ENCODE results near the gene ZBTB24. TPM values are rescaled to one million over a fixed set of nuclear protein-coding genes. Genes with fewer than 3 reads are reported as not detected.
"Not testable (repeated sequence)": the region's sequence is repeated elsewhere in the genome, so short reads cannot be mapped to it uniquely, and the experiment has no call there.

The ZBTB24 gene
- total RNA-seq, 1 donor from 2014 or later: 25.4 TPM

DNA sequence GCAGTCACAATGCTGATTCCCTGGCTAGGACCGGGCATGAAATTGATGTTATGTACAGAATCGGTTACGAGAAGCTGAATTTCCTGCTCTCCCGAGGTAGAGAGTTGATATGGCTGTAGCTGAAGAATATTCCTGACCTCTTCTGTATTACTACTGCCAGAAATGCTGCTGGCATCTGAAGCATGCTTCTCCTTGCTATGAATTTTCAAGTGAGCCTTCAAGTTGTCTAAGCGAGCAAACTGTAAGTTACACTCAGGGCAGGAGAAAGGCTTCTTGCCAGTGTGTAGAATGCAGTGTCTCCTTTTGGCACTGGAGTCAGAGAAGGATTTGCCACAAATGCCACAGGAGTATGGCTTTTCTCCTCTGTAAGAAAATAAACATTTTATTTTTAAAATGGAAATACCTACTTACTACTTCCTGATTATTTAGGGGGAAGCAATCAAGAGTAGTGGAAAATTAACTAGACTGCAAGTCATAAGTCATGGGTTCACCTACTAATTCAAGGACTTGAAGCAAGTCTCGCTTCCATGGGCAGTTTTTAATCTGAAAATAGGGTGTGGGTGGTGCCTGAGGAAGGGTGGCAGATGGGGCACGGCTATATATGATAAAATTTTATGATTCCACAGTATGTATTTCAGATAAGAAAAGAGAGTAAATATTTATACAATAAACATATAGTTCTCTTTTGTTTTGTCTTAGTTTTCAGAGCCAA, 16.7 kb downstream of the ZBTB24 start:
- POLR2A ChIA-PET: interaction anchor here (1.2 kb wide), 1 partner anchor 16 kb away, joined by 4 read pairs; no protein-coding TSS in a partner anchor
- H3K9me3 Mint-ChIP-seq: no peaks in the 10 kb centered on the region
- TF ChIP-seq, protein P1, sequence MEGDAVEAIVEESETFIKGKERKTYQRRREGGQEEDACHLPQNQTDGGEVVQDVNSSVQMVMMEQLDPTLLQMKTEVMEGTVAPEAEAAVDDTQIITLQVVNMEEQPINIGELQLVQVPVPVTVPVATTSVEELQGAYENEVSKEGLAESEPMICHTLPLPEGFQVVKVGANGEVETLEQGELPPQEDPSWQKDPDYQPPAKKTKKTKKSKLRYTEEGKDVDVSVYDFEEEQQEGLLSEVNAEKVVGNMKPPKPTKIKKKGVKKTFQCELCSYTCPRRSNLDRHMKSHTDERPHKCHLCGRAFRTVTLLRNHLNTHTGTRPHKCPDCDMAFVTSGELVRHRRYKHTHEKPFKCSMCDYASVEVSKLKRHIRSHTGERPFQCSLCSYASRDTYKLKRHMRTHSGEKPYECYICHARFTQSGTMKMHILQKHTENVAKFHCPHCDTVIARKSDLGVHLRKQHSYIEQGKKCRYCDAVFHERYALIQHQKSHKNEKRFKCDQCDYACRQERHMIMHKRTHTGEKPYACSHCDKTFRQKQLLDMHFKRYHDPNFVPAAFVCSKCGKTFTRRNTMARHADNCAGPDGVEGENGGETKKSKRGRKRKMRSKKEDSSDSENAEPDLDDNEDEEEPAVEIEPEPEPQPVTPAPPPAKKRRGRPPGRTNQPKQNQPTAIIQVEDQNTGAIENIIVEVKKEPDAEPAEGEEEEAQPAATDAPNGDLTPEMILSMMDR (IDR thresholded peaks at IDR 0.05): no peak
- CTCF ChIA-PET: interaction anchor here (0.9 kb wide), 1 partner anchor 10 kb away, joined by 3 read pairs; no protein-coding TSS in a partner anchor
- no peaks in the 10 kb centered on the region for H3K27me3 Mint-ChIP-seq
- H3K4me3 Mint-ChIP-seq: no peak overlapping the region
- no peak for DNase-seq
- peaks cover 46% of the 10 kb centered on the region for H3K4me1 Mint-ChIP-seq
- no peak overlapping the region for H3K27ac Mint-ChIP-seq
- intact Hi-C loops (cut with micrococcal nuclease): no loop called here
- no peak for ATAC-seq (ENCODE audit: low read depth)
- peaks cover 91% of the 10 kb centered on the region for H3K36me3 Mint-ChIP-seq (ENCODE audit: low read depth)

DNA sequence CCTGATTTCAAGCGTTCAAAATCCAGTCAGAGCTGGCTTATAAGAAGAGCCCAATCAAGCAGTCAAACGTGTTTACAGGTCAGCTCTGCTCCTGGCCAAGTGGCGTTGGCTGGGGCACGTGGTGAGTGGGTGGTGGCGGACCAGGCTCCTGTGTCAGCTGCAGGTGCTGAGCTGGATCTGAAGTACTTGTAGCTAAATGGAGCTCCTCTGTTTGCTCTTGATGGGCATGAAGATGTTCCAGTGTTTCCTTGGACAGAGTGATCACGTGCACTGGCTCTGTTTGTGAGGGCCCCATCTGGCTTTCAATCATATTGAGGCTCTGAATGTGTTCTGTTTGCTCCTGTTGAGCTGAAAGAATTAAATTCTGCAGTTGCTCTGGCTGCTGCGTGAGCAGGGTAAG, 17.2 kb downstream of the ZBTB24 start:
- Mint-ChIP-seq H3K4me3 (no peak overlapping the region), H3K27me3 (no peaks in the 10 kb centered on the region), H3K27ac (no peak overlapping the region), H3K36me3 (ENCODE audit: low read depth) (peaks cover 91% of the 10 kb centered on the region), H3K9me3 (no peaks in the 10 kb centered on the region), H3K4me1 (peaks cover 41% of the 10 kb centered on the region)
- TF ChIP-seq, protein P1 (IDR thresholded peaks at IDR 0.05): no peak
- intact Hi-C loops (cut with micrococcal nuclease): no loop called here
- DNase-seq (no peak), ATAC-seq (ENCODE audit: low read depth) (no peak)
- ChIA-PET POLR2A (interaction anchor here (0.6 to 1.2 kb wide), 2 partner anchors 17 to 64 kb away, joined by 4 read pairs; no protein-coding TSS in a partner anchor), CTCF (interaction anchor here (0.9 kb wide), 1 partner anchor 9 kb away, joined by 3 read pairs; no protein-coding TSS in a partner anchor)

DNA sequence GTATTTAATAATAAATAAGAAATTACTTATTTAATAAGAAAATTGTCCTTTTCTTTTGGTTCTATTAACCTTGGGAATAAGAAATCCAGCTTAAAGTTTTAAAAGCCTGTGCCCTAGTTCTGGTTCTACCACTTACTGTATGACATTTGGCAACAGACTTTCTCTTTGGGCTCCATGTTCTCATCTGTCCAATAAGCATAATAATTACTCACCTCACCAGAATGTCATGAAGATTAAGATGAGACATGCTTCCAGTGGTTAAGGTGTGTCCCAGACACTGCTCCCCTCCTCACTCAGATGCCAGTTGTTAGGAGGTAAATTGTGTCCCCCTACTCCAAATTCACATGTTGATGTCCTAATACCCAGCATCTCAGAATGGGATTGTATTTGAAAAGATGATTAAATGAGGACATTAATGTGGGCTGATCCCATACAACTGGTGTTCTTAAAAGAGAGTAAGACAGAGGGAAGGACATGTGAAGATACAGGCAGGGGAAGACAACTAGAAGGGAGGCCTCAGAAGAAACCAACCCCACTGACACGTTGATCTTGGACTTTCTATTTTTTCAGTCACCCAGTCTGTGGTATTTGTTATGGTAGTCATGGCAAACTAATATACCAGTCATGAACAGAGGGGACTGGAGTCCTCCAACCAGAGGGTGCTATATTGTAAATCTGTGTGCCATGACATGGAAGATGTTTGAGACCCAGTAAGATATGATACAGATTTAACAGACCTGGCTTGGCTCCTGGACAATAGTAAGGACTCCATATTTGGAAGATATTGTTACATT, 21.1 kb downstream of the ZBTB24 start:
- Mint-ChIP-seq H3K36me3 (ENCODE audit: low read depth) (peaks cover 53% of the 10 kb centered on the region), H3K27ac (peak overlapping the region; percentile 68), H3K4me1 (peaks cover 65% of the 10 kb centered on the region), H3K27me3 (no peaks in the 10 kb centered on the region), H3K9me3 (no peaks in the 10 kb centered on the region), H3K4me3 (no peak overlapping the region)
- ATAC-seq (ENCODE audit: low read depth) (no peak), DNase-seq (no peak)
- TF ChIP-seq, protein P1 (IDR thresholded peaks at IDR 0.05): no peak
- intact Hi-C loops (cut with micrococcal nuclease): loop anchor here (1.0 kb wide), 1 partner anchor 17 kb away; no protein-coding TSS in a partner anchor
- ChIA-PET CTCF (interaction anchor here (0.8 kb wide), 1 partner anchor 1732 kb away, joined by 3 read pairs; no protein-coding TSS in a partner anchor), POLR2A (interaction anchor here (1.4 to 2.1 kb wide), 2 partner anchors 11 to 20 kb away, joined by 4 to 10 read pairs; partner anchors contain the start of gene ZBTB24)

DNA sequence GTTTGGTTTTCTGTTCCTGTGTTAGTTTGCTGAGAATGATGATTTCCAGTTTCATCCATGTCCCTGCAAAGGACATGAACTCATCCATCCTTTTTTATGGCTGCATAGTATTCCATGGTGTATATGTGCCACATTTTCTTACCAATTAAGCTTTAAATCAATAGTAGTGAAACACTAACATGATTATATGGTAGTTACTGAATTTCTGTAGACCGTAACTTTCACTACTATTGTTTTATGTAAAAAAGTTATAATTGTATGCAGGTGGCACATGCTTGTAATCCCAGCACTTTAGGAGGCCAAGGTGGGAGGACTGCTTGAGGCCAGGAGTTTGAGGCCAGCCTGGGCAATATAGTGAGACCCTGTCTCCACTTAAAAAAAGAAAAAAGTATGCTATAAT, 21.8 kb downstream of the ZBTB24 start:
- ChIA-PET POLR2A (interaction anchor here (0.6 to 2.8 kb wide), 5 partner anchors 11 to 367 kb away, joined by 3 to 25 read pairs (median 7); partner anchors contain the start of genes CD164, PPIL6, SMPD2 and ZBTB24), CTCF (interaction anchor here (0.8 kb wide), 1 partner anchor 1731 kb away, joined by 3 read pairs; no protein-coding TSS in a partner anchor)
- DNase-seq; H3K27me3 Mint-ChIP-seq; intact Hi-C loops (cut with micrococcal nuclease); H3K27ac Mint-ChIP-seq; ATAC-seq (ENCODE audit: low read depth); H3K9me3 Mint-ChIP-seq; H3K4me3 Mint-ChIP-seq: not testable (repeated sequence)
- Mint-ChIP-seq H3K36me3 (ENCODE audit: low read depth) (peaks cover 45% of the 10 kb centered on the region), H3K4me1 (peaks cover 72% of the 10 kb centered on the region)

DNA sequence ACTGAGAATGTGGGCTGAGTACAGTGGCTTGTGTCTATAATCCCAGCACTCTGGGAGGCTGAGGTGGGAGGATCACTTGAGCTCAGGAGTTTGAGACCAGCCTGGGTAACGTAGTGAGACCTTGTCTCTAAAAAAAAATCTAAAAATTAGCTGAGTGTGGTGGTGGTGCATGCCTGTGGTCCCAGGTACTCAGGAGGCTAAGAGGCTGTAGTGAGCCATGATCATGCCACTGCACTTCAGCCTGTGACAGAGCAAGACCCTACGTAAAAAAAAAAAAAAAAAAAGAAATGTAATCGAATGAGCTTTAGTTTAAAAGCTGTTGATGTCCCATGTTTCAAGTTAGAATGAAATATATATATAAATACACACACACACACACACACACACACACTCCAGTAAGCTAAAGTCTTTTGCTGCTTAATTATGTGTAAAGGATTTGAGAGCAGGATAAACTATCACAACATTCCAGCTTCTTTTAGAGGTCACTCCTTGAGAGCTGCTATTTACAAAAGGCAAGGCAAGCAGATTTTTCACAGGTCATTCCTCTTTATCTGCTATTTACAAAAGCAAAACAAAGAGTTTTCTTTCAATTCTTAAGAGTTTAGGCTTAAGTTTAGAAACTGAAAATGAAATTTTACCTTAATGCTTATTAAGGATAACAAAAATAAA, 22.7 kb downstream of the ZBTB24 start:
- TF ChIP-seq, protein P1 (IDR thresholded peaks at IDR 0.05): no peak
- Mint-ChIP-seq H3K36me3 (ENCODE audit: low read depth) (peaks cover 37% of the 10 kb centered on the region), H3K27ac (peak overlapping the region; percentile 83), H3K27me3 (no peaks in the 10 kb centered on the region), H3K4me3 (no peak overlapping the region), H3K4me1 (peaks cover 64% of the 10 kb centered on the region), H3K9me3 (no peaks in the 10 kb centered on the region)
- DNase-seq: no peak
- ATAC-seq (ENCODE audit: low read depth): no peak
- POLR2A ChIA-PET: interaction anchor here (0.6 to 2.8 kb wide), 5 partner anchors 12 to 78 kb away, joined by 3 to 25 read pairs (median 4); partner anchors contain the start of genes CD164, PPIL6, SMPD2 and ZBTB24
- CTCF ChIA-PET: interaction anchor here (1.1 kb wide), 1 partner anchor 12 kb away, joined by 4 read pairs; no protein-coding TSS in a partner anchor
- intact Hi-C loops (cut with micrococcal nuclease): no loop called here

Data from activated B cell treated with CpG ODN at 0.5 μM for 24 hours (primary cell).